Measurements from ENCODE around the gene SULT4A1.
A peak's percentile ranks its signal among the peaks of the same experiment; 100 is the strongest.

Gene SULT4A1

DNA sequence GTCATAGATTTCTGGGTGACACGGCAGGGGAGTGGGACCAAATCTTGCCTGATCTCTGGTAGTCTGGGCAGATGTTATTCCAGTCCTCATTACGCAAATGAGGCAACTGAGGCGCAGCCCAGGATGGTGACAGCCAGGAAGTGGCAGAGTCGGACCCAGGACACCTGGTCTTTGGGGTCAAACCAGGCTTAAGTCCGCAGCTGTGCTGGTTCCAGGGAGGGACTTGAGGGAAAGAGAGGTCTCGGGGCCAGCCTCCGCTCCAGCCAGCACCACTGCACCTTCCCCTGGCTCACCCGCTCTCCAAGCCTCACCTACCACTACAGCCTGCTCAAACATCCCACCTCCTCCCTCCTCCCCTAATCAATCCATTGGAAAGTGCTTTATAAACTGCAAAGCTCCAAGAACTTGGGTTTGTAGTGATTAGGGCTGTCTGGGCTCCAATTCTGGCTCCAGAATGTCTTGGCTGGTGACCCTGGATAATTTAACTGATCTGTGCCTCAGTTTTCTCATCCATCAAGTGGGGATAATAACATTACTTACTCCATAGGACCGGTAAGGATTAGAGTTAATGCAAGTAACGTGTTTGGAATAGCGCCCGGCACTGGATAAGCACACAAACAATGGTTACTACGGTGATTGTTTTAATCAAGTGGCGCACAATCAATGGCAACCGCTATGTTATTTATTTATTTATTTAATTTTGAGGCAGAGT is 30.0 kb upstream of the SULT4A1 start:
- TF ChIP-seq, protein P1, sequence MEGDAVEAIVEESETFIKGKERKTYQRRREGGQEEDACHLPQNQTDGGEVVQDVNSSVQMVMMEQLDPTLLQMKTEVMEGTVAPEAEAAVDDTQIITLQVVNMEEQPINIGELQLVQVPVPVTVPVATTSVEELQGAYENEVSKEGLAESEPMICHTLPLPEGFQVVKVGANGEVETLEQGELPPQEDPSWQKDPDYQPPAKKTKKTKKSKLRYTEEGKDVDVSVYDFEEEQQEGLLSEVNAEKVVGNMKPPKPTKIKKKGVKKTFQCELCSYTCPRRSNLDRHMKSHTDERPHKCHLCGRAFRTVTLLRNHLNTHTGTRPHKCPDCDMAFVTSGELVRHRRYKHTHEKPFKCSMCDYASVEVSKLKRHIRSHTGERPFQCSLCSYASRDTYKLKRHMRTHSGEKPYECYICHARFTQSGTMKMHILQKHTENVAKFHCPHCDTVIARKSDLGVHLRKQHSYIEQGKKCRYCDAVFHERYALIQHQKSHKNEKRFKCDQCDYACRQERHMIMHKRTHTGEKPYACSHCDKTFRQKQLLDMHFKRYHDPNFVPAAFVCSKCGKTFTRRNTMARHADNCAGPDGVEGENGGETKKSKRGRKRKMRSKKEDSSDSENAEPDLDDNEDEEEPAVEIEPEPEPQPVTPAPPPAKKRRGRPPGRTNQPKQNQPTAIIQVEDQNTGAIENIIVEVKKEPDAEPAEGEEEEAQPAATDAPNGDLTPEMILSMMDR (IDR thresholded peaks at IDR 0.05; ENCODE audit: low read depth, low read length, missing control alignments) = no peak
- no peak for DNase-seq (ENCODE audit: low read depth)
- no peak overlapping the region for H3K4me3 ChIP-seq (ENCODE audit: low read depth, low read length)
- in situ Hi-C loops (cut with HindIII; ENCODE audit: low sequenced_read_pairs) = no loop called here

- H3K4me3 ChIP-seq (ENCODE audit: low read depth, low read length) = peak within 1 kb of the TSS; percentile 6
- in situ Hi-C loops (cut with HindIII; ENCODE audit: low sequenced_read_pairs) = no loop called here
- TF ChIP-seq, protein P1 (IDR thresholded peaks at IDR 0.05; ENCODE audit: low read depth, low read length, missing control alignments) = no peak
- DNase-seq (ENCODE audit: low read depth) = no peak
Measured at GRCh38 chr22:43891360-43892182, 29.3 kb upstream of the SULT4A1 start, which contains the start of gene PNPLA5. PNPLA5 (minus strand) TSS chr22:43892013; CDS start chr22:43891880, 133 bp downstream.

GRCh38 chr22:43890901-43891331 is 28.6 kb upstream of the SULT4A1 start:
- in situ Hi-C loops (cut with HindIII; ENCODE audit: low sequenced_read_pairs) = no loop called here
- TF ChIP-seq, protein P1 (IDR thresholded peaks at IDR 0.05; ENCODE audit: low read depth, low read length, missing control alignments) = no peak
- DNase-seq (ENCODE audit: low read depth) = no peak
- H3K4me3 ChIP-seq (ENCODE audit: low read depth, low read length) = no peak overlapping the region

DNA sequence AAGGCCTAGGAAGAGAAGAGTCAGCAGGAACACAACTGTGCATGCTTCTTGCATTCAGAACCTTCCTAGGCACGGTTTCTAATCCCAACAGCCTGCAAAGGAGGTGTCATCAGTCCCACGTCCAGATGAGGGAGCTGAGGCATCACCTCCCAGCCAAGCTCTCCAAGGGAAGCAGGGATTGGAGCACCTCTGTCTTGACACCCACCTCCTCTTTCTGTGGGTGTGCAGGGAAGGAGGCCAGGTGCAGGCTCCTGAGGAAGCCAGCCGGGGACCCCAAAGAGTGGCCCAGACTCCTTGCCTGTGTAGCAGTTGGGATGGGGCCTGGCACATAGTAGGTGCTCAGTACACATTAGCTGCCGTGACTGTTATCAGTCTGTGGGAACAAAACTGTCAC is 27.5 kb upstream of the SULT4A1 start:
- DNase-seq (ENCODE audit: low read depth) = no peak
- no peak overlapping the region for H3K4me3 ChIP-seq (ENCODE audit: low read depth, low read length)
- in situ Hi-C loops (cut with HindIII; ENCODE audit: low sequenced_read_pairs) = loop anchor here (5.0 kb wide), 1 partner anchor 43 kb away; no protein-coding TSS in a partner anchor
- TF ChIP-seq, protein P1 (IDR thresholded peaks at IDR 0.05; ENCODE audit: low read depth, low read length, missing control alignments) = peak; percentile 37

- DNase-seq (ENCODE audit: low read depth) = no peak
- TF ChIP-seq, protein P1 (IDR thresholded peaks at IDR 0.05; ENCODE audit: low read depth, low read length, missing control alignments) = no peak
- in situ Hi-C loops (cut with HindIII; ENCODE audit: low sequenced_read_pairs) = loop anchor here (5.0 kb wide), 1 partner anchor 42 kb away; no protein-coding TSS in a partner anchor
- H3K4me3 ChIP-seq (ENCODE audit: low read depth, low read length) = no peak overlapping the region
Measured at GRCh38 chr22:43889201-43889859, 27.0 kb upstream of the SULT4A1 start.

GRCh38 chr22:43888740-43889139 is 26.4 kb upstream of the SULT4A1 start:
- DNase-seq (ENCODE audit: low read depth) = no peak
- in situ Hi-C loops (cut with HindIII; ENCODE audit: low sequenced_read_pairs) = loop anchor here (5.0 kb wide), 1 partner anchor 41 kb away; no protein-coding TSS in a partner anchor
- H3K4me3 ChIP-seq (ENCODE audit: low read depth, low read length) = no peak overlapping the region
- TF ChIP-seq, protein P1 (IDR thresholded peaks at IDR 0.05; ENCODE audit: low read depth, low read length, missing control alignments) = no peak

Measured in astrocyte of the cerebellum (primary cell).